Measurements from ENCODE around the gene CFB.
"Not testable (repeated sequence)": the region's sequence is repeated elsewhere in the genome, so short reads cannot be mapped to it uniquely, and the experiment has no call there.

Gene CFB

DNA sequence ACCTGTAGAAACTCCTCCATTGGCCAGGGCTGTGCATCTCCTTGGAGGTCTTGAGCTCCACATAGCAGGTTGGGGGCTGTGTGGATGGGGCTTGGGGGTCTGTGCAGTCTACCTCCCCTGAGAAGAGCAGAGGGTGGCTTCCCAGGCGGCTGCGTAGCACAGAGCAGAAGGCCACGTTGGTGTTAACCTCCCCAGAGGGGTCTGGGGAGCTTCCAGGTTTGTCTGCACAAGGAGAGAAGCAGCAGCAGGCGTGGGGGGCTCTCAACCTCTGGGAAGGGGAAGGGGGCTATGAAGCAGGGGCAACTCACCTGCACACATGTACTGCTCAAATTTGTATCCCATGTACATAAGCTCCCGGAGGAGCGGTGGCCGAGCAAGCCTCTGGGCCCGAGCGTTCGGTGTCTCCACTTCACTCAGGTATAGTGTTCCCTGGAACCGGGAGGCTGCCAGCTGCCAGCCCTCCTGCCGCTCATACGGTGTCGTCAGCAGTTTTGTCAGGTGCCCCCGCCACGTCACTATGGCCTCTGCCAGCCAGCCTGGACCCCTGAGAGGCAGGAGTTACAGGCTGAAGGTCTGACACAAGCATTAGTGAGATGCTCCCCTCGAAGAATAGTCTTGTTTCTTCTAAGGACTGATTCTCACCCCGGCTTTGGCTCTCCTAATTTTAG lies 24.8 kb downstream of the CFB start:
- DNase-seq (ENCODE audit: low read depth in 2 of 2) = no peak

DNA sequence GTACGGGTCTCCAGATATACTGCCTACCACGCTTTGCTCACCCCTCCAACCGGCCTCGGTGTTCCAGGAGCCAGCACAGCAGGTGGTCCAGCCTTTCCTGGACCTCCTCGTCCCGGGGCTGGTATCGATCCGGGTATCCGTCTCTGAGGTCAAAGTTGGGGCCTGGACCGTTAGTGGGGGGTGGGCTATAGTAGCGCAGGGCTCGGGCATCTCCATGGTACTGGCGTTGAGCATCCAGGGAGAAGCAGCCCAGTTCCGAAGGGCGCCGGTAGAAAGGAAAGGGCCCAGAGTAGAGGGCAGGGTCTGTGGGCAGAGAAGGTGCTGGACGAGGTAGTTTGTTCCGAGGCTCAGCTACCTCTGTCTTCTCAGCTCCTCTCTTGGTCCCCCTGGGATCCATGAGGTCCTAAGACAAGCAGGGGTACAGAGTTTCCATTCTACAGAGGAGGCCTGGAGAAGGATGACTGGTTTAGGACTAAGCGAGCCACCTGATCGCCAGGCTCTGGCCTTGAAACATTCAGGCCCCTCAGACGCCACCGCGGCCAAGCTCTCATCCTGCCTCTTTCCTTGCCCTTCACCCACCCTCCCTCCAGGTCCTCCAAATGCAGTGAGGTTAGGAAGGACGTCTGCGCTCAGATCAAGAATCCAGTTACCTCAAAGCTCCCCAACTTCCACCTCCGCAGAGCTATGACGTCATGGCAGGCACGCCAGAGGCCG lies 25.5 kb downstream of the CFB start:
- DNase-seq (ENCODE audit: low read depth in 2 of 2) = no peak

DNA sequence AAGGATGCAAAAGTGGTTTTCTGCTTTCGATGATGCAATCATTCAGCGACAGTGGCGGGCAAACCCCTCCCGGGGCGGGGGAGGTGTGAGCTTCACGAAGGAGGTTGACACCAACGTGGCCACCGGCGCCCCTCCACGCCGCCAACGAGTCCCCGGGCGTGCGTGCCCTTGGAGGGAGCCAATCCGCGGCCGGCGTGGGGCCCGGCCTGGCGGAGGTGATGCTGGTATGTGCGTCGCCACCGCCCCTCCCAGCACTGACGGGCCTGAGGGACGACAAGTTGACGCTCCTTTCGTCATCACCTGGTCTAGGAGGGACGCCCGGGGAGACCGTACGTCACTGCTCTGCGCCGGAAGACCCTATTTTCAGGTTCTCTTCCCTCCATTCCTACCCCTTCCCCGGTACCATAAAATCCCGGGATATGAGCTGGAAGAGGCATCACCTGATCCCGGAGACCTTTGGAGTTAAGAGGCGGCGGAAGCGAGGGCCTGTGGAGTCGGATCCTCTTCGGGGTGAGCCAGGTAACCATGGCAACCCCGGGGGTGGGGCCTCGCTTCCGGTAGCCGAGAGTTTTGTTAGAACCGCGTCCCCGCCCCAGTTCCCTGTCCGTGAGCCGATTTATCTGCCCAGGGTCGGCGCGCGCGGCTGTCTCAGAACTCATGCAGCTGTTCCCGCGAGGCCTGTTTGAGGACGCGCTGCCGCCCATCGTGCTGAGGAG lies 26.3 kb downstream of the CFB start, which contains the start of gene DXO:
Gene DXO, minus strand, starts transcription at position 146 of the 716 bp plus-strand sequence. CDS start 463 bp downstream, outside the sequence.
- DNase-seq (ENCODE audit: low read depth in 2 of 2) = peak; percentile 96

DNA sequence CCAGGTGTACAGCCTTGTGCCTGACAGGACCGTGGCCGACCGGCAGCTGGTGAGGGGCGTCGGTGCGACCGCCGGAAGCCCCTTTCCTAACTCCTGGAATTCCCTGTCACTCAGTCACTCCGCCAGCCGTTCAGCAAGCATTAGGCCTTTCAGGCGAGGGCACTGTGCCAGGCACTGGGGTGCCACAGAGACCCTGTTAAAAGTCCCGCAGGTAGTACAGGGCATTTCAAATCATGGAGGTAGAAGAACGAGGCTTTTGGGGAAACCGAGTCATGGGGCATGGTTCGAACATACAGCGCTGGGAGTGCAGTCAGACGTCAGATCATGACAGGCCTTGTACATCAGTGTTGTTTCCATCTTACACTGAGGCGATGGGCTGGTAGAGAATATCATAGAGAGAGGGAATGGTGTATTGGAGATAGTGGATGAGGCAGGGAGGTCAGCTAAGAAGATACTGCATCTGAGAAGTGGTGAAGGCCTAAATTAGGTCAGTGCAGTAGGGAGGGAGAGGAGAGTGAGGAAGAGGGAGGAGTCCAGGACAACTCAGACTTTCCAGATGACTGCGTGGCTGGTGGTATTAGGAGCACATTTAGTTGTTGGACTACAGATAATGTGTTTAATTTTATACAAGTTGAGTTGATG lies 26.9 kb downstream of the CFB start:
- DNase-seq (ENCODE audit: low read depth in 2 of 2) = no peak

DNA sequence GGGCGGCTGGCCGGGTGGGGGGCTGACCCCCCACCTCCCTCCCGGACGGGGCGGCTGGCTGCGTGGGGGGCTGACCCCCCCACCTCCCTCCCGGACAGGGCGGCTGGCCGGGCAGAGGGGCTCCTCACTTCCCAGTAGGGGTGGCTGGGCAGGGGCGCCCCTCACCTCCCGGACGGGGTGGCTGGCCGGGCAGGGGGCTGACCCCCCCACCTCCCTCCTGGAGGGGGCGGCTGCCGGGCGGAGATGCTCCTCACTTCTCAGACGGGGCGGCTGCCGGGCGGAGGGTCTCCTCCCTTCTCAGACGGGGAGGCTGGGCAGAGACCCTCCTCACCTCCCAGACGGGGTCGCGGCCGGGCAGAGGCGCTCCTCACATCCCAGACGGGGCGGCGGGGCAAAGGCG lies 30.2 kb downstream of the CFB start:
- not testable (repeated sequence) for DNase-seq (ENCODE audit: low read depth in 2 of 2)

DNA sequence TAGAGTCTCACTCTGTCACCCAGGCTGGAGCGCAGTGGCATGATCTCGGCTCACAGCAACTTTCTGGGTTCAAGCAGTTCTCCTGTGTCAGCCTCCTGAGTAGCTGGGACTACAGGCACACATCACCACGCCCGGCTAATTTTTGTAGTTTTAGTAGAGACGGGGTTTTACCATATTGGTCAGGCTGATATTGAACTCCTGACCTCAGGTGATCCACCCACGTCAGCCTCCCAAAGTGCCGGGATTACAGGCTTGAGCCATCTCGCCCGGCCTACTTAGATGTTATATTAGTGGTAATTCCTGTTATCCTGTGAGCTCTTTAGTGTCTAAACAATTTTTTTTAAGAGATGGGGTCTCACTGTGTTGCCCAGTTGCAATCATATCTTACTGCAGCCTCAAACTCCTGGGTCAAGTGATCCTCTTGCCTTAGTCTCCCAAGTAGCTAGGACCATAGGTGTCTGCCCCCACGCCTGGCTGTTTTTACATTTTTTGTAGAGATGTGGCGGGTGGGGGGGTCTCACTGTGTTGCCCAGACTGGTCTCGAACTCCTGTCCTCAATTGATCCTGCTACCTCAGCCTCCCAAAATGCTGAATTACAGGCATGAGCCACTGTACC lies 32.0 kb downstream of the CFB start:
- no peak for DNase-seq (ENCODE audit: low read depth in 2 of 2)

DNA sequence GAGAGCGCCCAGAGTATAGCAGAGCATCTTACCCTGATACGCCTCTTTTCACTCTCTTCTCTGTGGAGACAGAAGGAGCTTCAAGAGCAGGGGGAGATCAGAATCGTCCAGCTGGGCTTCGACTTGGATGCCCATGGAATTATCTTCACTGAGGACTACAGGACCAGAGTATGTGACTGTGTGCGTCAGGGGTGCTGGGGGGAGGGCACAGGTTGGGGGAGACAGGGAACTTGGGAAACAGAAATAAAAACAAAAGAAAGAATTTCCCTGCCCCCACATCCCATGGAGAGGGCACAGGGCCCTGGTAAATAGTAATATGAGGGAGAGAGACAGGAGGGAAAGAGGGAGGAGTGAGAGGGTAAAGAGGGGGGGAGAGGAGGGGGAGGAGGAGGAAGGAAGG lies 32.9 kb downstream of the CFB start:
- no peak for DNase-seq (ENCODE audit: low read depth in 2 of 2)

DNA sequence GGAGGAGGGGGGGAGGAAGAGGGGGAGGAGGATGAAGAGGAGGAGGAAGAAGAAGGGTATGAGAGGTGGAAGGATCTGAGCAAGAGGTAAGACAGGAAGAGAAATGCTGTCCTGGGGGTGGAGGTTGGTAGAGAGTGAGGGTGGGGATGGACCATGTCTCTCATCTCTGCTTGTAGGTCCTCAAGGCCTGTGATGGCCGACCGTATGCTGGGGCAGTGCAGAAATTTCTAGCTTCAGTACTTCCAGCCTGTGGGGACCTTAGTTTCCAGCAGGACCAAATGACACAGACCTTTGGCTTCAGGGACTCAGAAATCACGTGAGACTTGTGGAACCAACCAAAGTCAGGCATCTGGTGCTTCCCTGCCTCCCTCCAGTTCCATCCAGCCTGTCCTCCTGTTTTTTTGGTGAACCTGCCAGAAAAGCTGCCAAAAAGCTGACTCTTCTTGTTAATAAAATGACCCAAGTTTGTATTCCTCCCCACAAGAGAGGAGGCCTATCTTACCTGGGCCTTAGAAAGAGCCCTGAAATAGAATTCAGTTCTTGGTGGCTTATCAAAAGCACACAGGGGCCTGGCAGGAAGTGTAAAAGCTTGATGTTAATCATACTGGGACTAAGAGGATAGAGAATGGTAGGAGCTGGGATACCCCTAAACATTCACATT lies 33.5 kb downstream of the CFB start:
- no peak for DNase-seq (ENCODE audit: low read depth in 2 of 2)

DNA sequence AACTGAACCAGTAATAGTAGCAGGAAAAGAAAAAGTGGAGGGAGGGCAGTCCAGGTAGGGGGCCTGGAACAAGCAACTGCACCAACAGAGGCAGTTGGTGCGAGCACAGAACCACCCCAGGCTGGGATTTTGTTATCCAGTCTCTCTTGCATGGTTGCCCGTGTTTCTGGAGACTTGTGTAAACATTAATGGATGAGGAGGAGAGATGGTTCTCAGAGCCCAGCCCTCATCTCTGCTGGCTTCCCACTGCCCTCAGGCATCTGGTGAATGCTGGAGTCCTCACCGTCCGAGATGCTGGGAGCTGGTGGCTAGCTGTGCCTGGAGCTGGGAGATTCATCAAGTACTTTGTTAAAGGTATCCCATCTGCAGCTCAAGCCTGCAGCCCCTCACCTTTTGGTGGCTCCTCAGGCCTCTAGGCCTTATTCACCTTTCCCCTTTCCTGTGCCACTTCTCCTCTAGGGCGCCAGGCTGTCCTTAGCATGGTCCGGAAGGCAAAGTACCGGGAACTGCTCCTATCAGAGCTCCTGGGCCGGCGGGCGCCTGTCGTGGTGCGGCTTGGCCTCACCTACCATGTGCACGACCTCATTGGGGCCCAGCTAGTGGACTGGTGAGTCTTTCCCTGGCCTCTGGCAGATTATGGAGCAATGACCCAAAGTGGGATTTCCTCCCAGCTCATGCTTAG lies 34.4 kb downstream of the CFB start:
- not testable (repeated sequence) for DNase-seq (ENCODE audit: low read depth in 2 of 2)

DNA sequence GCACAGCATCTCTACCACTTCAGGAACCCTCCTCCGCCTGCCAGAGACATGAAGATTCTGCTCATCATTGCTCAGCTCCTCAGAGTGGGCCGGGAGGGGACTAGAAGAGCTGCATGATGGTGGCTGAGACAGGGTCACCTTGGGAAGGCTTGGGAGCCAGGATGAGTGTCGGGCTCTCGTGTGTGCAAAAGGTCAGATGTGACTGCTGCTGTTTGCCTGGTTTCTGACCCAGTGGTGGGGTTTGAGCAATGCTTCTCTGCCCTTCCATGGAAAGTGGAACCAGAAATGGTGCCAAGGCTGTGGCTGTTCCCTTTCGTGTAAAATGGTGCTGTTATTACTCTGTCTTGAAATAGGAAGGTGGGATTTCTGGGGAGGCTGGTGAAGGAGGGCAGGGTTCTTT lies 35.1 kb downstream of the CFB start:
- DNase-seq (ENCODE audit: low read depth in 2 of 2) = not testable (repeated sequence)

DNA sequence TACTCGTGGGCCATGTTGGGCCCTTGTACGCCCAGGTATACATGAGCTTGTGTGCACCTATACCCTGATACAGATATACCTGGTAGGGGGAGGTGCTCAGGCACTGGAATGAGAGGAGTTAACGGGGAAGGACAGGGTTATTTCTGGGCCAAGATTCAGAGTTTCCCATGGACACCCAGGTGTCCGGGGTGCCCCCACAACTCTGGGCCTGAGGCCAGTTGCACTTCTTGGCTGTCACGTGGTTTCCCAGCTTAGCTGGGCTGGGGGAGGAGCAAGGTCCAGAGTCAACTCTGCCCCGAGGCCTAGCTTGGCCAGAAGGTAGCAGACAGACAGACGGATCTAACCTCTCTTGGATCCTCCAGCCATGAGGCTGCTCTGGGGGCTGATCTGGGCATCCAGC lies 35.8 kb downstream of the CFB start, which contains the start of gene C4A:
Gene C4A, plus strand, starts transcription at position 314 of the 400 bp plus-strand sequence. Its CDS starts 51 bp downstream, at position 365.
- not testable (repeated sequence) for DNase-seq (ENCODE audit: low read depth in 2 of 2)

DNA sequence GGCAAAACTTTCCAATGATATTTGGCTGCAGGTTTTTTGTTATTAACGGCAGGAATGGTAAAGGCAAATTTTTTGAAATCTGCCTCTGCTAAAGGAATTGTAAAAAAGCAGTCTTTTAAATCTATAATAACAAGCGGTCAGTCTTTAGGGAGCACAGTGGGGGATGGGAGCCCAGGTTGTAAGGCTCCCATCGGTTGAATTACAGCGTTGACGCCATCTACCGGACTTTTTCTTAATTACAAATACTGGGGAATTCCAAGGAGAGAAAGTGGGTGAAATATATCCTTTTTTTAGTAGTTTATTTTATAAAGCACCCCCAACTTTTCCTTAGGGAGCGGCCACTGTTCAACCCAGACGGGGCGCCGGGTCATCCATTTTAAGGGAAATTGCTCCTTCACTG lies 43.5 kb downstream of the CFB start:
- DNase-seq (ENCODE audit: low read depth in 2 of 2) = not testable (repeated sequence)

DNA sequence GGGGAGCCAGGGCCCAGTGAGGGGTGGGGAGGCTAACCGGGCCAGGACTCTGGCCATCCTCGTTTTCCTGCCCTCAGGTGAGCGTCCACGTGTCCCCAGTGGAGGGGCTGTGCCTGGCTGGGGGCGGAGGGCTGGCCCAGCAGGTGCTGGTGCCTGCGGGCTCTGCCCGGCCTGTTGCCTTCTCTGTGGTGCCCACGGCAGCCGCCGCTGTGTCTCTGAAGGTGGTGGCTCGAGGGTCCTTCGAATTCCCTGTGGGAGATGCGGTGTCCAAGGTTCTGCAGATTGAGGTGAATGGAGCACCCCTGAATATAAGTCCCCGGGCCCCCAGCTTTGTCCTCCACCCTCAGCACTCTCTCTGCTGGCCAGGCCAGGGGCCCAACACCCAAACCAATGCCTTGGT lies 48.5 kb downstream of the CFB start:
- not testable (repeated sequence) for DNase-seq (ENCODE audit: low read depth in 2 of 2)

DNA sequence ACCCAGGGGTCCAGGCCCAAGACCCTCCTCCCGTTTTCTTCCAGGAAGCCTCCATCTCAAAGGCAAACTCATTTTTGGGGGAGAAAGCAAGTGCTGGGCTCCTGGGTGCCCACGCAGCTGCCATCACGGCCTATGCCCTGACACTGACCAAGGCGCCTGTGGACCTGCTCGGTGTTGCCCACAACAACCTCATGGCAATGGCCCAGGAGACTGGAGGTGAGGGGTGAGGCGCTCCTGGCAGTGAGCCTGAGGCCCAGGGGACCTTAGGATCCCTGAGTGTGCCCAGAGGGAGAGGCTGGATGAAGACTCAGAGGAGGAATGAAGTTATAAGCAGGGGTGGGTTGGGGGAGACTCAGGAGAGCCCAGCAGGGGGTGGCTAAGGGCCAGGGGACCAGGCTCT lies 50.5 kb downstream of the CFB start:
- DNase-seq (ENCODE audit: low read depth in 2 of 2) = not testable (repeated sequence)
